NCI-H2107 (cell line): Measurements from ENCODE around the gene RGR.

ENCODE experiments used
- DNase-seq: peaks from one replicate; lab custom pipeline; 2025; lab: John Stamatoyannopoulos, UW

The RGR gene

GRCh38 chr10:84296091-84296981 is 51.5 kb downstream of the RGR start:
- no peak for DNase-seq

- DNase-seq = no peak
These were observed 53.2 kb downstream of the RGR start for GRCh38 chr10:84298057-84298456.

DNA sequence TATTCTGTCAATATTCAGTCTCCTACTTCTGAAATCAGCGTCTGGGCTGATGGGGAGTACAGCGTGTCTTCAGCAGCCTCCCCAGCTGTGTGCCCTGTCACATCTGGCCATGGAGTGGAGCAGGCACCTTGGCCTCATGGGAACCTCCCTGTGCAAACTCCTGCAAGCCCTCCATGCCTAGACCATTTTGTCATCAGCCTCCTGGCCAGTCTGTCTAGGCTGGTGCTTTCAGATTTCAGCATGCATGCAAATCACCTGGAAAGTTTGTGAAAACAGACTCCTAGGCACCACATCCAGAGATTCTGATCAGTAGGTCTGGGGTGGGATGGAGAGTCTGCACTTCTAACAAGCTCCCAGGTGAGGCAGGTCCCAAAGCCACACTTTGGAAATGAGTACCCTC is 57.4 kb downstream of the RGR start:
- DNase-seq = no peak

DNA sequence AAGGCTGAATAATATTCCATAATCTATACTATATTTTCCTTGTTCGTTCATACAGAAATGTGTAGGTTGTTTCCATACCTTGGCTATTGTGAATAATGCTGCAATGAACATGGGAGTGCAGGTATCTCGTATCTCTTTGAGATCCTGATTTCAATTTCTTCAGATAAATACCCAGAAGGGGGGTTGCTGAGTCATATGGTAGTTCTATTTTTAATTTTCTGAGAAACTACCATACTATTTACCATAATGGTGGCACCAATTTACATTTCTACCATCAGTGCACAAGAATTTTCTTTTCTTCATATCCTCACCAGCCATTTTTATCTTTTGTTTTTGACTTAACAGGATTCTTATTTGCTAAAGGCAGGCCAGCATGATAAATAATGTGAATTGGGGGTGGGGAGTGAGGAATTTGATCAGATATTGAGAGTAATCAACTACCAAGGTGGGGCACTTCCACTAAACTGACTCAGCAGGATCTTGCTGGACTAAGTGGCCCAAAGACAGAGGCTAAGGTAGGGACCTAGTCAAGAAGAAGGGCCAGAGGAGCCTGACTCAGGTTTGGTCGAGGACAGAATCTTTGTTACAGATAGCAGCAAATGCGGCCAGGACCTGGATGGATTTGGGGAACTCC is 62.0 kb downstream of the RGR start:
- no peak for DNase-seq

DNA sequence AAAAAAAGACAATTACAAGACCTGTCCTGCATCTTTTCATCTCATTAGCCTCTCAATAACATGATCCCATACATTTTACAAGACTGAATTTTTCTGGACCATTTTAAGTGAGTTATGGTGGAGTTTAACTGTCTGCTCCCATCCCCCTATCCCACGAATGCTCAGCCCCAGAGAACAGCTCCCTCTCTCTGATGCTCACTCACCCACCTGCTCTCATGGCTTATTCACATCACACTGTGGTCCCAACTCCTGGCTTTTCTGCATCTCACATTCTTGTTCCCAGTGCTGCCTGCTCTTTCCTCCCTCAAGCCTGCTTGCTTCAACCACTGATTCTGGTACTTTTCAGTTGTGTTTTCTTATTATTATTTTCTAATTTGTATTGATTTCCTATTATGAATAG is 63.2 kb downstream of the RGR start:
- DNase-seq = no peak

DNA sequence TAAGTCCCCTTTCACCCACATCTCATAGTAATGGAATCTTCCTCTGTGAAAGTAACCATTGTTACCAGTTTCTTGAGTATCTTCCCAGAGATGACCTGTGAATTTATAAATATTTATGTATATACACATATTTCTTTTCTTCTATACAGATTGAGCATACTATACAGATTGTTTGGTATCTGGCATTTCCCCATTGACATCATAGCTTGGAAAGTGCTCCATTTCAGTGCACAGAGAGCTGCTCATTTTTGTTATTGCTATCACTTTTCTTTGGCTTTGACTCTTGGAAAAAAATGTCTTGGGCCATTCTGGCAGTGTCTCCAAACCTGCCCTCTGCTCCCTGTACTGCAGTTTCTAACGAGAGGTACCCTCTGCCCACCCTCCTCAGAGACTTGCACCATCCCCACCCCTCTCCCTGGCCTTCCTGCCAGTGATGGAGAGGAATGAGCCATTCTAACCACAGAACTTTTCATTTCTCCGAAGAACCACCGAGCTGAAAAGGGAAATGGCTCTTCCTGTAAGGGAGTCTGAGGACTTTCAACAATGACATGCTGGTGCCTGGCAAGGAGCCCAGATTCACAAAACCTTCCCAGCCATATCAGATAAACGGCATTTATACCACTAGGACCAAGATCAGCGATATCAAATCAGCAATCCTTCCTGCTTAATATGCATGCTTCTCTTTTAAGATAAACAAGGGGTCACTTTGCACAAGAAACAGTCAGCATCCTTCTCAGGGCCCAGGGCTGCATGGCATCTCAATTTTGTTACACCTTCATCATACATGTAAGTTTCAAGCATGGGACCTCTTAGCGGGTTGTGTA is 63.8 kb downstream of the RGR start:
- DNase-seq = no peak
